HL-60/S4 treated with phorbol 12-myristate 13-acetate at 8.2 ng/mL for 4 days and 3 days (cell line): ENCODE data around the gene DOP1A.
"Not testable (repeated sequence)": the region's sequence is repeated elsewhere in the genome, so short reads cannot be mapped to it uniquely, and the experiment has no call there.

Experiments
- in situ Hi-C: fragments of 300-500 bp; cut with MboI; formaldehyde crosslinking; loops from 2 replicates; pipeline ENCODE4 v1.15.0; 2022; ENCODE audit warnings: low sequenced_read_pairs

The DOP1A gene

GRCh38 chr6:83151114-83151513 lies 83.6 kb downstream of the DOP1A start:
- in situ Hi-C loops = no loop called here

GRCh38 chr6:83152913-83153312 lies 85.4 kb downstream of the DOP1A start:
- in situ Hi-C loops = no loop called here

GRCh38 chr6:83153883-83154521 lies 86.5 kb downstream of the DOP1A start:
- in situ Hi-C loops = no loop called here

GRCh38 chr6:83155794-83156193 lies 88.3 kb downstream of the DOP1A start:
- in situ Hi-C loops = no loop called here

- in situ Hi-C loops = no loop called here
These were observed 92.7 kb downstream of the DOP1A start for GRCh38 chr6:83160167-83160566.

GRCh38 chr6:83167726-83168278 lies 100.3 kb downstream of the DOP1A start:
- in situ Hi-C loops = no loop called here

- in situ Hi-C loops = no loop called here
These were observed 101.1 kb downstream of the DOP1A start for GRCh38 chr6:83168556-83168955.

GRCh38 chr6:83169106-83169505 lies 101.6 kb downstream of the DOP1A start:
- in situ Hi-C loops = no loop called here

GRCh38 chr6:83169511-83169910 lies 102.0 kb downstream of the DOP1A start:
- in situ Hi-C loops = no loop called here

- in situ Hi-C loops = no loop called here
These were observed 108.8 kb downstream of the DOP1A start for GRCh38 chr6:83176246-83176645.

GRCh38 chr6:83180426-83180950 lies 113.0 kb downstream of the DOP1A start:
- in situ Hi-C loops = no loop called here

- in situ Hi-C loops = no loop called here
These were observed 114.6 kb downstream of the DOP1A start for GRCh38 chr6:83182114-83182513.

GRCh38 chr6:83183082-83183828 lies 115.8 kb downstream of the DOP1A start:
- in situ Hi-C loops = no loop called here

GRCh38 chr6:83185096-83185495 lies 117.6 kb downstream of the DOP1A start:
- in situ Hi-C loops = no loop called here

GRCh38 chr6:83188501-83188900 lies 121.0 kb downstream of the DOP1A start:
- in situ Hi-C loops = no loop called here

- in situ Hi-C loops = no loop called here
These were observed 123.2 kb downstream of the DOP1A start for GRCh38 chr6:83190626-83191025.

GRCh38 chr6:83191974-83192373 lies 124.5 kb downstream of the DOP1A start:
- in situ Hi-C loops = not testable (repeated sequence)

GRCh38 chr6:83192456-83192855 lies 125.0 kb downstream of the DOP1A start:
- in situ Hi-C loops = no loop called here

GRCh38 chr6:83192871-83193746 lies 125.6 kb downstream of the DOP1A start, which contains the start of the genes PGM3 and RWDD2A:
TSS of gene PGM3 (minus strand) at chr6:83193265. CDS start at chr6:83191012, 2,253 bp downstream.
TSS of gene RWDD2A (plus strand) at chr6:83193357. CDS start at chr6:83194452, 1,095 bp downstream.
- in situ Hi-C loops = no loop called here

GRCh38 chr6:83193747-83194566 lies 126.5 kb downstream of the DOP1A start:
- in situ Hi-C loops = no loop called here
